Fibroblast of mammary gland (primary cell): Measurements from ENCODE around the gene TMTC1.
A peak's percentile ranks its signal among the peaks of the same experiment; 100 is the strongest.

Experiments
- DNase-seq: peaks from one replicate; pipeline ENCODE4 v3.0.0-alpha.2; 2010; ENCODE audit warnings: low read depth
- H3K4me3 ChIP-seq: 2 replicates; pipeline ENCODE4 v1.5.1; 2011; ENCODE audit warnings: low read depth, mild to moderate bottlenecking, low read length, moderate library complexity; ENCODE audit not compliant: control insufficient read depth
- TF ChIP-seq, protein P1 (sequence below): conservative IDR thresholded peaks from 2 replicates; pipeline ENCODE4 v1.5.1; 2011; ENCODE audit warnings: low read depth, low read length, inconsistent platforms; ENCODE audit not compliant: control insufficient read depth, insufficient read depth

TMTC1 gene

DNA sequence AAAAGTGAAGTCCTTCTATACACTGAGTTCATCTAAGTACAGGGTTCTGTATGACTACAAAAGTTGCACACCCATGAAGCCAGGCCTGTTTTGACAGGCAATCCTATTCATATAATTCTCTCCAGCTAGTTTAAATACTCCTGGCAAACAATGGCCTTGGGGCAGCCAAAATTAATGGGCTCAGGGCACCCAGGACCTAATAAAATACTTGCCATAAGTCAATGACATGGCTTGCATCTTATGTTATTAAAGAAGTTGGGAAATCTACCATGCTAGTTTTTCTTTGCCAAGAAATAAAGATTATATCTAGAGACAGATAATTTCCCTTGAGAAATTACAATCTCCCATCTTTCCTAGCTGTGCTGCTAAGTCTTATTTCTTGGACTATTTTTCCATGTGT is 11.1 kb upstream of the TMTC1 start:
- no peak overlapping the region for H3K4me3 ChIP-seq
- TF ChIP-seq, protein P1, sequence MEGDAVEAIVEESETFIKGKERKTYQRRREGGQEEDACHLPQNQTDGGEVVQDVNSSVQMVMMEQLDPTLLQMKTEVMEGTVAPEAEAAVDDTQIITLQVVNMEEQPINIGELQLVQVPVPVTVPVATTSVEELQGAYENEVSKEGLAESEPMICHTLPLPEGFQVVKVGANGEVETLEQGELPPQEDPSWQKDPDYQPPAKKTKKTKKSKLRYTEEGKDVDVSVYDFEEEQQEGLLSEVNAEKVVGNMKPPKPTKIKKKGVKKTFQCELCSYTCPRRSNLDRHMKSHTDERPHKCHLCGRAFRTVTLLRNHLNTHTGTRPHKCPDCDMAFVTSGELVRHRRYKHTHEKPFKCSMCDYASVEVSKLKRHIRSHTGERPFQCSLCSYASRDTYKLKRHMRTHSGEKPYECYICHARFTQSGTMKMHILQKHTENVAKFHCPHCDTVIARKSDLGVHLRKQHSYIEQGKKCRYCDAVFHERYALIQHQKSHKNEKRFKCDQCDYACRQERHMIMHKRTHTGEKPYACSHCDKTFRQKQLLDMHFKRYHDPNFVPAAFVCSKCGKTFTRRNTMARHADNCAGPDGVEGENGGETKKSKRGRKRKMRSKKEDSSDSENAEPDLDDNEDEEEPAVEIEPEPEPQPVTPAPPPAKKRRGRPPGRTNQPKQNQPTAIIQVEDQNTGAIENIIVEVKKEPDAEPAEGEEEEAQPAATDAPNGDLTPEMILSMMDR, result no peak
- no peak for DNase-seq

DNA sequence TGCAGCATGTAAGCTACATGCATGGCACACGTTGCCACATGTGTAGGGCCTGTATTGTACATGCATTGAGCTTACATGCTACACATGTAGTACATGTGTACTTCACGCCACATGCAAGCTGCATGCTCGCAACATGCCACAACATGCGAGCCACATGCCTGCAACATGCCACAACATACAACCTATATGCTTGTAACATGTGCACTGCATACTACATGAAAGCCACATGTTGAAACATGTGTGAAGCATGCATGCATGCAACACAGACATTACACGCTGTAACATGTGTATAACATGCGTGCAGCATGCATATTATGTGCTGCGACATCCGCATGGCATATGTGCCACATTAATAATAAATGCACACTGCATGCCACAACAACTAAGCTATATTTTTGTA is 9.1 kb upstream of the TMTC1 start:
- no peak for DNase-seq
- TF ChIP-seq, protein P1, result no peak
- no peak overlapping the region for H3K4me3 ChIP-seq

DNA sequence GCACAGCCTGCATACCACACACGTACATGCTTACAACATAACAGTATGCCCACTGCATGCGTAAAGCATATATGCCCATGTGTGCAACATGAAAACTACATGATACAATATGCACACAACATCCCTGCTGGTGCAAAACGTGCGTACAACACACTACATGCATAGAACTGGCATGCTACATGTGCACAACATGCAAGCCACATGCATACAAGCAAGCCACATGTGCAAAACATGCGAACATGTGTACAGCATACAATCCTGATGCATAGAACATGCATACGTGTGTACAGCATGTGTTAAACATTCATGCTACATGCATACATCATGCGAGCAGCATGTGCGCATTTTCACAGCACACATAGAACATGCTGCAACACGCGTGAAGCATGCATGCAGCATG is 8.4 kb upstream of the TMTC1 start:
- TF ChIP-seq, protein P1, result no peak
- no peak for DNase-seq
- no peak overlapping the region for H3K4me3 ChIP-seq

DNA sequence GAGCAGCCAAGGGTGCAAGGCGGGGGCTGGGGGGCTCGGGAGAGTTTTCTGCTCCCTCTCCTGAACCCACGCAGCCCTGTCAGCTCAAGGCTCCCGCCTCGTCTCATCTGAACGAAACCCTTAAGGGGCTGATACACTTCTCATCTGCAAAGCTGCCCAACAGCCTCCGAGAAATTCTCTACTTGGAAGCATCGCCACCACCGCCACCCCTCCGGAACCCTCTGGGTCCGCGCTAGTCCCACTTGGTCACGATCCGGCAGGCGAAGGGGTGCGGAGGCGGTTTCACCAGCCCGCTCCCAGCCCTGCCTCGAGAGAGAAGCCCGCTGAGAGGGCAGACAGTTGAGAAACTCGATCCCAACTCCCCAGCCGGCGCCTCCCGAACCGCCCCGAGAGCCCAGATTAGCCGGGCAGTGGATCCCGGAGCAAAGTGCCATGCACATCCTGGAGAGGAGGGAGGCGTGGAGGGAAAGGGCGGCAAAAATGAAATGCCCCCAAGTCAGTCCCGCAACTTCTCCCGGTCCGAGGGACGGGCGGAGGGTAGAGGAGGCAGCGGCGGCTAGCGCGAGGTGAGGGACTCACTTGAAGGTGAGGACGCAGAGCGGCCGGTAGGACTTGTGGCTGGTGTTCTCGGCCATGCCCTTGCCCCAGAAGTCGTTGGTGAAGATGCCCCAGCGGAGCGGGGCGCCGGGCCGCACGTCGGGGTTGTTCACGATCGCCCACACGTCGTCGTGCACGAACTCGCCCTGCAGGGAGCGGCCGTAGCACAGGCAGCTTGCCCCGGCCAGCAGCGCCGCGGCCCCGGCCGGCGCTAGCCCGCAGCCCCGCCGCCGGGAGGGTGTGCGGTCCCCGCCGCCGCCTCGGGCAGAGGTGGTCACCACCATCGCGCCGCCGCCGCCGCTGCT is 620 bp downstream of the TMTC1 start:
- DNase-seq, result peak; percentile 35
- TF ChIP-seq, protein P1, result no peak
- H3K4me3 ChIP-seq, result peak overlapping the region; percentile 91

DNA sequence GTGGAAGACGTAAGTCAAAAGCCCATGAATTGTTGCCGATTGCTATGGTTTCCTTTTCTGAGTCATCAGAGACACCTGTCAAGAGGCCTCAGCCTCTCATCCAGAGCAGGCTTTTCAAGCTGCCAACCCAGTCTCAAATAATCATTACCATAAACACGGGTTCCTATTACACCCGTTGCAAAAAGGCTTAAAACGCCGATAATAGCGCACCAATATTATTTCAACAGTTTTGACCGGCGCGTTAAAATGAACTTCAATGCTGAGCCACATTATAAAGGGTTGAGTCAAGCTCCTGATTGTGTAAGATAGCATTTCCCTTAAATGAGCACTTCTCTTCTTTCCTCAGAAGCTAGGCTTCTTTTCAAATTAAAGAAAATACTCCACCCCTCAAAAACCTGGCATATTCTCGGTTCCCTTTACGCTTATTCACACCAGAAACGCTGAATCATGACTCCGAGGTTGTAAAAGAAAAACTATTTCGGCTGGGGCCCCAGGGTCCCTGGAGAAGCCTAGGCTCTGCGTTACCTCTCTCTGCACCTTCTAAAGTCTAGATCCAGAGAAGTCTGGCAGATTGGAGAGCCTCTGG is 1.4 kb downstream of the TMTC1 start:
- peak overlapping the region; percentile 91 for H3K4me3 ChIP-seq
- peak; percentile 90 for DNase-seq
- TF ChIP-seq, protein P1, result no peak

DNA sequence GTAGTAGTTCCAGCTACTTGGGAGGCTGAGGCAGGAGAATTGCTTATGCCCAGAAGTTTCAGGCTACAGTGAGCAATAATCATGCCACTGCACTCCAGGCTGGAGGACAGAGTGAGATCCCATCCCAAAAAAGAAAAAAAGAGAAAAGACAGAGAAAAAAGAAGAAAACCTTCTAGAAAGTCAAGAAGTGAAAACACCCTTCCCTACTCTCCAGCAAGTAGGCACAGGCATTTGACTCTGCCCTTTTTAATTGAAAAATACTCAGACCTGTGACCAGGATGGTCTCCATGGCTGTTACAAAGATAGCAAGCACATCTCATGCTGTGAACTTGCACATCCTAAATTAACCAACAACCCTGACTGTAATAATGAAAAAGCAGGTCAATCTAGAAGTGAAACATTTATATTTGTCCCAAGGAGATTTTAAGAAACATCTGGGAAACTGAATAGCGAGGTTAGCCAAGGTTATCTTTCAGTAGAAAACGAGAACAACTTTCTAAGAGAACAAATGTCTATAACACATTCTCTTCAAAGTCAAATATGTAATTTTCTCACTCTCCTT is 2.0 kb downstream of the TMTC1 start:
- DNase-seq, result no peak
- peak overlapping the region; percentile 91 for H3K4me3 ChIP-seq
- TF ChIP-seq, protein P1, result no peak
